ENCODE results near the gene SAG. TPM values are rescaled to one million over a fixed set of nuclear protein-coding genes. Genes with fewer than 3 reads are reported as not detected.

Gene SAG
- total and polyA plus RNA-seq, 7 donors = not detected

GRCh38 chr2:233375490-233376314 lies 68.1 kb downstream of the SAG start:
- H3K27me3 ChIP-seq (ENCODE audit: insufficient read depth in 3 of 3, low read length in 2 of 3) = no peaks in the 10 kb centered on the region
- ATAC-seq (no peak), DNase-seq (no peak)
- WGBS, 3 donors = 66 to 69% (median 69%) methylated on average over 10 of the region's 10 CpGs
- peaks cover 25% of the 10 kb centered on the region for H3K4me1 ChIP-seq
- peaks cover 0 to 3% of the 10 kb centered on the region in 2 donors for H3K36me3 ChIP-seq (ENCODE audit: insufficient read depth in 1 of 2, low read depth in 1 of 2)
- intact Hi-C loops (cut with DNase I) = no loop called here
- TF ChIP-seq CTCF (IDR thresholded peaks at IDR 0.05) = no peak
- no peak overlapping the region for H3K4me3 ChIP-seq
- H3K27ac ChIP-seq = no peak overlapping the region
- no peaks in the 10 kb centered on the region for H3K9me3 ChIP-seq

- 90 to 92% (median 92%) methylated on average over 6 of the region's 6 CpGs for WGBS, 3 donors
- no peak for TF ChIP-seq CTCF (IDR thresholded peaks at IDR 0.05)
- Histone ChIP-seq H3K27ac (no peak overlapping the region), H3K9me3 (no peaks in the 10 kb centered on the region), H3K27me3 (ENCODE audit: insufficient read depth in 3 of 3, low read length in 2 of 3) (no peaks in the 10 kb centered on the region), H3K4me3 (no peak overlapping the region), H3K4me1 (peaks cover 7% of the 10 kb centered on the region), H3K36me3 (ENCODE audit: insufficient read depth in 1 of 2, low read depth in 1 of 2) (no peaks in the 10 kb centered on the region)
- ATAC-seq = no peak
- no peak for DNase-seq
- intact Hi-C loops (cut with DNase I) = no loop called here
These were observed 71.4 kb downstream of the SAG start for GRCh38 chr2:233379034-233379433.

GRCh38 chr2:233379441-233379840 lies 71.8 kb downstream of the SAG start:
- Histone ChIP-seq H3K4me3 (no peak overlapping the region), H3K4me1 (peaks cover 10% of the 10 kb centered on the region), H3K36me3 (ENCODE audit: insufficient read depth in 1 of 2, low read depth in 1 of 2) (no peaks in the 10 kb centered on the region), H3K27ac (no peak overlapping the region), H3K27me3 (ENCODE audit: insufficient read depth in 3 of 3, low read length in 2 of 3) (no peaks in the 10 kb centered on the region), H3K9me3 (no peaks in the 10 kb centered on the region)
- WGBS, 3 donors = 26 to 37% (median 29%) methylated on average over 1 of the region's 1 CpG
- ATAC-seq = no peak
- DNase-seq = no peak
- intact Hi-C loops (cut with DNase I) = no loop called here
- no peak for TF ChIP-seq CTCF (IDR thresholded peaks at IDR 0.05)

- Histone ChIP-seq H3K27ac (no peak overlapping the region), H3K4me1 (peaks cover 14% of the 10 kb centered on the region), H3K27me3 (ENCODE audit: insufficient read depth in 3 of 3, low read length in 2 of 3) (no peaks in the 10 kb centered on the region), H3K9me3 (no peaks in the 10 kb centered on the region), H3K36me3 (ENCODE audit: insufficient read depth in 1 of 2, low read depth in 1 of 2) (no peaks in the 10 kb centered on the region), H3K4me3 (no peak overlapping the region)
- no peak for ATAC-seq
- intact Hi-C loops (cut with DNase I) = no loop called here
- 84 to 90% (median 85%) methylated on average over 13 of the region's 13 CpGs for WGBS, 3 donors
- no peak for DNase-seq
- no peak for TF ChIP-seq CTCF (IDR thresholded peaks at IDR 0.05)
These were observed 72.7 kb downstream of the SAG start for GRCh38 chr2:233380132-233380895.

Measured in psoas muscle (tissue), 8 donors.